ENCODE measurements around the gene AGPAT3. TPM values are rescaled to one million over a fixed set of nuclear protein-coding genes. Genes with fewer than 3 reads are reported as not detected.

The AGPAT3 gene
- total RNA-seq, 1 experiment from 2014 or later = 13.0 TPM

DNA sequence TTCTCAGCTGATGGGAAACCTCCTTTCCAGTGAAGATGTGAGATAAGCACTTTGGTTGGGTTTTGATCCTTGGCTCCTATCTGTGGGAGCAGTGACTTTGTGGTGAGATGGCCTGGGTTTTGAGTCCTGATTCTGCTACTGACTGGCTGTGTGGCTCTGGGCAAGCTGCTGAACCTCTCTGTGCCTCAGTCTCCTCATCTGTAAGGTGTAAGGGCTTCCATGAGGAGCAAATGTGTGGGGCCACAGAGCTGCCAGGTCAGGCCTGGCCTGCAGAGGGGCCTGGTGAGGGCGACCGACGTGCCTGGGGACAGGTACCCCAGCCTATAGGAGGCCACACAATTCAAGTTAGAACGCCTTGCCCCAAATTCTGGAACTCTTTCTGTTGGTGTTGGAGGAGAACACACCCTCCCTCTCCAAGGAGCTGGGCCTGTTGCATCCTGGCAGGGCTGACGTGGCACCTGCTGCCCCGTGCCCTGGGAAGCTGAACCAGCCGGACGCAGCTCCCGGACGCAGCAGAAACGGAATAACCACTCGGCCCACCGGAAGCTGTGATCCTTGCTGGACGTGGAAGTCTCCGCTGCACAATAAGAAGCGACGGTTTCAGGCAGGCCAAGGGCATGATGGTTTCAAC lies 62.7 kb downstream of the AGPAT3 start:
- Histone ChIP-seq H3K14ac (ENCODE audit: insufficient read depth, low read length) (no peak overlapping the region), H2BK15ac (ENCODE audit: low read depth, low read length) (no peak overlapping the region), H2BK120ac (ENCODE audit: low read depth, low read length, poor library complexity, severe bottlenecking) (no peak overlapping the region), H4K5ac (ENCODE audit: insufficient read length, low read depth, low read length) (no peak overlapping the region), H2BK5ac (ENCODE audit: insufficient read length, low read length) (no peak overlapping the region), H3K23me2 (ENCODE audit: insufficient read length, low read depth, low read length, poor library complexity, severe bottlenecking) (no peaks in the 10 kb centered on the region), H3K23ac (ENCODE audit: insufficient read length, low read depth, low read length) (no peak overlapping the region), H3K18ac (ENCODE audit: insufficient read length, low read depth, low read length) (no peak overlapping the region), H4K20me1 (ENCODE audit: control insufficient read depth, insufficient read depth, insufficient read length) (no peaks in the 10 kb centered on the region), H4K91ac (ENCODE audit: insufficient read length, low read depth, low read length) (no peak overlapping the region), H2BK12ac (ENCODE audit: insufficient read length, low read depth, low read length) (no peak overlapping the region), H3K4ac (ENCODE audit: low read depth, low read length) (no peak overlapping the region), H3K79me1 (ENCODE audit: insufficient read depth, low read depth, low read length, poor library complexity, severe bottlenecking) (no peaks in the 10 kb centered on the region), H3K27me3 (ENCODE audit: insufficient read depth, low read length) (no peaks in the 10 kb centered on the region), H2AK5ac (ENCODE audit: insufficient read length, low read length) (no peak overlapping the region), H3K4me1 (ENCODE audit: insufficient read depth, low read length) (no peaks in the 10 kb centered on the region), H3K9me3 (ENCODE audit: control insufficient read depth, low read depth, low read length) (no peaks in the 10 kb centered on the region), H2BK20ac (ENCODE audit: low read depth, low read length, poor library complexity, severe bottlenecking) (no peak overlapping the region), H3K56ac (ENCODE audit: insufficient read length, low read depth, low read length) (no peak overlapping the region), H4K8ac (replicated peaks; ENCODE audit: insufficient read length, low read depth, low read length) (no peak overlapping the region), H3K9ac (ENCODE audit: extremely low read depth, insufficient read length, low read length) (no peak overlapping the region), H3K79me2 (ENCODE audit: insufficient read depth, low read length) (no peaks in the 10 kb centered on the region), H3K4me2 (ENCODE audit: insufficient read depth, insufficient read length, low read length) (no peak overlapping the region), H3T11ph (ENCODE audit: low read length) (no peak overlapping the region), H2AFZ (ENCODE audit: low read length) (no peak overlapping the region), H3K27ac (ENCODE audit: insufficient read length, low read depth, low read length) (no peak overlapping the region)
- Mint-ChIP-seq H3K9me3 (no peaks in the 10 kb centered on the region), H3K27me3 (ENCODE audit: low read depth) (no peaks in the 10 kb centered on the region), H3K36me3 (ENCODE audit: insufficient read depth in 1 of 3, low read depth in 3 of 3) (no peaks in the 10 kb centered on the region), H3K27ac (no peak overlapping the region), H3K4me3 (no peak overlapping the region; a peak in 1 of 5 replicates), H3K4me1 (peaks cover 18 to 22% of the 10 kb centered on the region in 2 experiments)
- WGBS (ENCODE audit: extremely low coverage, insufficient read length, low lambda C conversion rate) = no CpG with 5 or more reads among the region's 17 CpGs
- no peak for DNase-seq
- TF ChIP-seq, protein P1, sequence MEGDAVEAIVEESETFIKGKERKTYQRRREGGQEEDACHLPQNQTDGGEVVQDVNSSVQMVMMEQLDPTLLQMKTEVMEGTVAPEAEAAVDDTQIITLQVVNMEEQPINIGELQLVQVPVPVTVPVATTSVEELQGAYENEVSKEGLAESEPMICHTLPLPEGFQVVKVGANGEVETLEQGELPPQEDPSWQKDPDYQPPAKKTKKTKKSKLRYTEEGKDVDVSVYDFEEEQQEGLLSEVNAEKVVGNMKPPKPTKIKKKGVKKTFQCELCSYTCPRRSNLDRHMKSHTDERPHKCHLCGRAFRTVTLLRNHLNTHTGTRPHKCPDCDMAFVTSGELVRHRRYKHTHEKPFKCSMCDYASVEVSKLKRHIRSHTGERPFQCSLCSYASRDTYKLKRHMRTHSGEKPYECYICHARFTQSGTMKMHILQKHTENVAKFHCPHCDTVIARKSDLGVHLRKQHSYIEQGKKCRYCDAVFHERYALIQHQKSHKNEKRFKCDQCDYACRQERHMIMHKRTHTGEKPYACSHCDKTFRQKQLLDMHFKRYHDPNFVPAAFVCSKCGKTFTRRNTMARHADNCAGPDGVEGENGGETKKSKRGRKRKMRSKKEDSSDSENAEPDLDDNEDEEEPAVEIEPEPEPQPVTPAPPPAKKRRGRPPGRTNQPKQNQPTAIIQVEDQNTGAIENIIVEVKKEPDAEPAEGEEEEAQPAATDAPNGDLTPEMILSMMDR (conservative IDR thresholded peaks at IDR 0.05) = no peak
